CD14-positive monocyte (primary cell): ENCODE measurements around the gene SKIC8. TPM values are rescaled to one million over a fixed set of nuclear protein-coding genes. Genes with fewer than 3 reads are reported as not detected.

Experiments used
- DNase-seq, 3 donors: peaks; one replicate each; pipeline ENCODE4 v3.0.0-alpha.2; 2011 to 2022
- H2AFZ ChIP-seq: 2 replicates; pipeline ENCODE4 v1.6.0; 2012; ENCODE audit warnings: mild to moderate bottlenecking, low read depth, low read length, inconsistent platforms; ENCODE audit not compliant: insufficient read depth, poor library complexity, severe bottlenecking
- H3K27ac ChIP-seq, 2 donors: 1 replicate in 1 of 2; 2 replicates in 1 of 2; pipeline ENCODE4 v1.5.1; 2012 to 2013; ENCODE audit warnings: low read length in 2 of 2, control low read depth in 1 of 2, inconsistent platforms in 1 of 2, low read depth in 1 of 2, mild to moderate bottlenecking in 1 of 2
- H3K27me3 ChIP-seq, 2 donors: one replicate each; pipeline versions ENCODE4 v1.6.0 to v1.6.1; 2011 to 2013; ENCODE audit warnings: low read length in 2 of 2; ENCODE audit not compliant: control insufficient read depth in 2 of 2, insufficient read depth in 2 of 2
- H3K36me3 ChIP-seq, 2 donors: replicated peaks in 1 of 2; 1 replicate in 1 of 2; 2 replicates in 1 of 2; pipeline versions ENCODE4 v1.5.1 to v1.6.1; 2012 to 2013; ENCODE audit warnings: low read length in 2 of 2, control low read depth in 1 of 2, inconsistent platforms in 1 of 2, mild to moderate bottlenecking in 1 of 2; ENCODE audit not compliant: insufficient read depth in 2 of 2, control insufficient read depth in 1 of 2
- H3K4me1 ChIP-seq, 2 donors: 1 replicate in 1 of 2; 2 replicates in 1 of 2; pipeline versions ENCODE4 v1.5.1 to v1.6.1; 2012 to 2013; ENCODE audit warnings: low read length in 2 of 2, control low read depth in 1 of 2, inconsistent platforms in 1 of 2, mild to moderate bottlenecking in 1 of 2, moderate library complexity in 1 of 2; ENCODE audit not compliant: insufficient read depth in 2 of 2, control insufficient read depth in 1 of 2
- H3K4me2 ChIP-seq: replicated peaks from 2 replicates; pipeline ENCODE3; 2012; ENCODE audit warnings: low read length, moderate library complexity, mild to moderate bottlenecking; ENCODE audit not compliant: poor library complexity, severe bottlenecking; ENCODE audit errors: extremely low read depth
- H3K4me3 ChIP-seq, 3 experiments: fragments of 200-600 bp in 1 of 3; sonication (generic) in 1 of 3; replicated peaks in 1 of 3; 1 replicate in 2 of 3; 2 replicates in 1 of 3; pipeline ENCODE4 v1.5.1; 2011 to 2013; ENCODE audit warnings: low read length in 3 of 3, mild to moderate bottlenecking in 3 of 3, control low read depth in 2 of 3, low read depth in 2 of 3, inconsistent platforms in 1 of 3, moderate library complexity in 1 of 3
- H3K79me2 ChIP-seq: 2 replicates; pipeline ENCODE4 v1.6.0; 2012; ENCODE audit warnings: mild to moderate bottlenecking, control low read depth, inconsistent platforms, low read length, moderate library complexity; ENCODE audit not compliant: insufficient read depth
- H3K9ac ChIP-seq: 2 replicates; pipeline ENCODE4 v1.6.0; 2017; ENCODE audit warnings: low read length, mild to moderate bottlenecking; ENCODE audit not compliant: insufficient read depth, poor library complexity, severe bottlenecking
- H3K9me3 ChIP-seq, 2 donors: replicated peaks in 1 of 2; 1 replicate in 1 of 2; 2 replicates in 1 of 2; pipeline versions ENCODE4 v1.5.1 to v1.6.1; 2012 to 2013; ENCODE audit warnings: low read length in 2 of 2, control low read depth in 1 of 2; ENCODE audit not compliant: control insufficient read depth in 1 of 2, insufficient read depth in 1 of 2
- H4K20me1 ChIP-seq: 2 replicates; pipeline ENCODE4 v1.6.0; 2012; ENCODE audit warnings: mild to moderate bottlenecking, low read length, control low read depth, moderate library complexity; ENCODE audit not compliant: insufficient read depth
- H3K27ac Mint-ChIP-seq, 7 donors: one replicate each; pipeline ENCODE4 v1.8.0; 2020; ENCODE audit warnings: mild to moderate bottlenecking in 7 of 7, mixed read lengths in 7 of 7, moderate library complexity in 6 of 7, inconsistent platforms in 2 of 7
- H3K27me3 Mint-ChIP-seq, 3 donors: one replicate each; pipeline ENCODE4 v1.8.0; 2021 to 2022; ENCODE audit warnings: low read depth in 3 of 3, mild to moderate bottlenecking in 3 of 3, mixed read lengths in 3 of 3, moderate library complexity in 3 of 3, inconsistent platforms in 1 of 3
- H3K36me3 Mint-ChIP-seq, 2 donors: one replicate each; pipeline ENCODE4 v1.8.0; 2020; ENCODE audit warnings: mixed read lengths in 2 of 2, inconsistent platforms in 1 of 2, mild to moderate bottlenecking in 1 of 2
- H3K4me1 Mint-ChIP-seq: one replicate; pipeline ENCODE4 v1.8.0; 2020; ENCODE audit warnings: mild to moderate bottlenecking, mixed read lengths
- H3K4me3 Mint-ChIP-seq, 2 donors: one replicate each; pipeline ENCODE4 v1.8.0; 2020; ENCODE audit warnings: mild to moderate bottlenecking in 2 of 2, mixed read lengths in 2 of 2, moderate library complexity in 1 of 2
- H3K9me3 Mint-ChIP-seq, 7 donors: one replicate each; pipeline ENCODE4 v1.8.0; 2020 to 2022; ENCODE audit warnings: mixed read lengths in 7 of 7, mild to moderate bottlenecking in 6 of 7, moderate library complexity in 6 of 7, inconsistent platforms in 2 of 7
- CTCF ChIP-seq: fragments of 200-600 bp; IDR thresholded peaks from one replicate; pipeline ENCODE4 v1.8.0; 2022; ENCODE audit warnings: antibody characterized with exemption, mild to moderate bottlenecking
- WGBS: methylation state at CpG from one replicate; pipeline ENCODE4 v1.1.5; 2013; ENCODE audit warnings: missing lambda C conversion rate; ENCODE audit not compliant: insufficient coverage; 5-methylcytosine and 5-hydroxymethylcytosine counted together
- intact Hi-C, 2 donors: fragments of 100-400 bp; cut with micrococcal nuclease; formaldehyde crosslinking; loops; one replicate each; pipeline versions ENCODE4 v1.15.0 to v1.15.1; 2023
- polyA plus RNA-seq, 3 donors: library from polyadenylated mRNA; depleted of rRNA in 1 of 3; unstranded in 2 of 3; stranded (reverse) in 1 of 3; fragments of 300-500 nt in 2 of 3; fragments of >200 nt in 1 of 3; fragmentation: Illumina TruSeq in 2 of 3; gene quantifications; 1 replicate in 2 of 3; 2 replicates in 1 of 3; pipeline ENCODE4 v1.2.3, GENCODE V29; 2012 to 2021

SKIC8 gene
- polyA plus RNA-seq, 3 donors: 59.8 to 123 (median 88.0) TPM

GRCh38 chr15:78265752-78266224 lies 33.6 kb downstream of the SKIC8 start:
- no CpG with 5 or more reads among the region's 9 CpGs for WGBS
- peaks cover 0 to 7% of the 10 kb centered on the region in 2 donors for H3K36me3 ChIP-seq
- Mint-ChIP-seq H3K9me3 (no peaks in the 10 kb centered on the region), H3K27me3 (peaks cover 0 to 2% (median 0%) of the 10 kb centered on the region in 3 donors), H3K27ac (peak overlapping the region in 2 of 7 donors; percentile 43 to 59), H3K4me3 (peak overlapping the region in 1 of 2 donors; percentile 84), H3K4me1 (peaks cover 19% of the 10 kb centered on the region), H3K36me3 (peaks cover 9 to 12% of the 10 kb centered on the region in 2 donors)
- no peaks in the 10 kb centered on the region for H4K20me1 ChIP-seq
- H3K4me1 ChIP-seq: peaks cover 11 to 19% of the 10 kb centered on the region in 2 donors
- no peak overlapping the region for H3K27ac ChIP-seq
- no peaks in the 10 kb centered on the region for H3K27me3 ChIP-seq
- H3K79me2 ChIP-seq: peaks cover 15% of the 10 kb centered on the region
- no peak for TF ChIP-seq CTCF
- peak overlapping the region; percentile 95 for H3K4me2 ChIP-seq
- DNase-seq: no peak
- H3K9ac ChIP-seq: no peak overlapping the region
- intact Hi-C loops: no loop called here
- H2AFZ ChIP-seq: no peak overlapping the region
- H3K9me3 ChIP-seq: no peaks in the 10 kb centered on the region
- H3K4me3 ChIP-seq: peak overlapping the region in 1 of 3 experiments; percentile 83

- peak overlapping the region; percentile 74 for H3K9ac ChIP-seq
- H3K4me2 ChIP-seq: peak overlapping the region; percentile 95
- no peaks in the 10 kb centered on the region for H3K27me3 ChIP-seq
- Mint-ChIP-seq H3K36me3 (peaks cover 4 to 8% of the 10 kb centered on the region in 2 donors), H3K4me1 (peaks cover 19% of the 10 kb centered on the region), H3K27ac (peak overlapping the region in 2 of 7 donors; percentile 8 to 22), H3K27me3 (peaks cover 0 to 2% (median 0%) of the 10 kb centered on the region in 3 donors), H3K9me3 (no peaks in the 10 kb centered on the region), H3K4me3 (peak overlapping the region; percentile 84 to 87)
- H4K20me1 ChIP-seq: no peaks in the 10 kb centered on the region
- peak; percentile 8 for TF ChIP-seq CTCF
- peaks cover 0 to under 1% of the 10 kb centered on the region in 2 donors for H3K36me3 ChIP-seq
- H3K4me3 ChIP-seq: peak overlapping the region; percentile 65 to 83 (median 70)
- WGBS: 62% methylated on average over 11 of the region's 12 CpGs
- no peak for DNase-seq
- intact Hi-C loops: no loop called here
- peak overlapping the region in 1 of 2 donors; percentile 64 for H3K27ac ChIP-seq
- peaks cover 15% of the 10 kb centered on the region for H3K79me2 ChIP-seq
- H3K9me3 ChIP-seq: no peaks in the 10 kb centered on the region
- H2AFZ ChIP-seq: peak overlapping the region; percentile 91
- peaks cover 11 to 19% of the 10 kb centered on the region in 2 donors for H3K4me1 ChIP-seq
Observed at GRCh38 chr15:78265137-78265460, 34.3 kb downstream of the SKIC8 start.
